Panc1 (cell line): ENCODE measurements around the gene ARHGEF38. TPM values are rescaled to one million over a fixed set of nuclear protein-coding genes. Genes with fewer than 3 reads are reported as not detected.

Experiments used
- ATAC-seq: fragments of 200-7000 bp; cut with Tn5 transposase; 2 replicates; pipeline ENCODE4 v1.9.1; 2020; ENCODE audit warnings: mild to moderate bottlenecking, moderate library complexity
- BruUV-seq: library from RNA; stranded (reverse); fragments of 400-500 nt; replicated peaks from 2 replicates; lab custom pipeline; 2021; lab: Mats Ljungman, UMichigan
- CTCF ChIA-PET: fragments of 300-600 bp; sonication (Branson Sonifier 250); formaldehyde crosslinking; loops from one replicate; lab custom pipeline; 2022; ENCODE audit warnings: antibody characterized with exemption; lab: Charles Lee
- POLR2A ChIA-PET: fragments of 300-600 bp; sonication (Branson Sonifier 250); formaldehyde crosslinking; loops from one replicate; lab custom pipeline; 2022; ENCODE audit warnings: antibody characterized with exemption; lab: Charles Lee
- DNase-seq: peaks from one replicate; pipeline ENCODE4 v3.0.0-alpha.2; 2010; ENCODE audit warnings: low read depth, low spot score
- H3K27ac ChIP-seq: 2 replicates; pipeline ENCODE4 v1.5.1; 2011; ENCODE audit warnings: mild to moderate bottlenecking, low read length, inconsistent platforms
- H3K27me3 ChIP-seq: fragments of 200-500 bp; sonication (Bioruptor generic); 2 replicates; pipeline ENCODE4 v1.6.0; 2014; ENCODE audit warnings: low read length, inconsistent platforms; ENCODE audit not compliant: control insufficient read depth, insufficient read depth
- H3K36me3 ChIP-seq: fragments of 200-500 bp; sonication (Bioruptor generic); 2 replicates; pipeline ENCODE4 v1.5.1; 2014; ENCODE audit warnings: inconsistent platforms, mild to moderate bottlenecking, low read length, moderate library complexity; ENCODE audit not compliant: control insufficient read depth, insufficient read depth
- H3K4me1 ChIP-seq: 2 replicates; pipeline ENCODE4 v1.5.1; 2011; ENCODE audit warnings: inconsistent platforms, mild to moderate bottlenecking, low read length, moderate library complexity; ENCODE audit not compliant: control insufficient read depth, insufficient read depth
- H3K4me3 ChIP-seq, 2 experiments: 2 replicates each; pipeline ENCODE4 v1.5.1; 2011 to 2012; ENCODE audit warnings: low read depth in 2 of 2, low read length in 2 of 2, mild to moderate bottlenecking in 2 of 2, inconsistent platforms in 1 of 2, moderate library complexity in 1 of 2
- H3K9me3 ChIP-seq: fragments of 200-500 bp; sonication (Bioruptor generic); 2 replicates; pipeline ENCODE4 v1.5.1; 2014; ENCODE audit warnings: low read depth, mild to moderate bottlenecking, inconsistent platforms, low read length, moderate library complexity; ENCODE audit not compliant: control insufficient read depth, insufficient read depth
- POLR2AphosphoS5 ChIP-seq: IDR thresholded peaks from 2 replicates; pipeline ENCODE4 v1.6.1; 2012; ENCODE audit warnings: mild to moderate bottlenecking, low read depth, low read length, moderate library complexity
- SIN3A ChIP-seq: IDR thresholded peaks from 2 replicates; pipeline ENCODE4 v1.6.1; 2012; ENCODE audit warnings: low read depth, mild to moderate bottlenecking, low read length, moderate library complexity, borderline replicate concordance; ENCODE audit not compliant: insufficient read depth
- TCF7L2 ChIP-seq: IDR thresholded peaks from 2 replicates; pipeline ENCODE4 v1.6.1; 2011; ENCODE audit warnings: mild to moderate bottlenecking, low read depth, low read length, inconsistent platforms
- in situ Hi-C: cut with HindIII; loops from 2 replicates; pipeline ENCODE4 v1.10.0; 2016; ENCODE audit warnings: low sequenced_read_pairs, low pct_unique_long_range_greater_than_20kb
- intact Hi-C: fragments of 100-400 bp; cut with micrococcal nuclease; formaldehyde crosslinking; loops from one replicate; pipeline ENCODE4 v1.10.0; 2022; ENCODE audit not compliant: unreplicated experiment
- total RNA-seq: library from RNA; stranded (reverse); gene quantifications from one replicate; pipeline ENCODE4 v1.2.1, GENCODE V29; 2021; ENCODE audit not compliant: unreplicated experiment
- TF ChIP-seq, protein P1 (sequence below): fragments of 450-650 bp; IDR thresholded peaks from 2 replicates; pipeline ENCODE4 v1.5.1; 2017; ENCODE audit warnings: mild to moderate bottlenecking
- TF ChIP-seq, protein P2 (sequence below), 2 experiments: IDR thresholded peaks; 2 replicates each; pipeline ENCODE4 v1.6.1; 2011 to 2012; ENCODE audit warnings: low read depth in 2 of 2, control low read depth in 1 of 2, low read length in 1 of 2, mild to moderate bottlenecking in 1 of 2, moderate library complexity in 1 of 2; ENCODE audit not compliant: insufficient read depth in 1 of 2

ARHGEF38 gene
- total RNA-seq, 1 experiment from 2014 or later = not detected

DNA sequence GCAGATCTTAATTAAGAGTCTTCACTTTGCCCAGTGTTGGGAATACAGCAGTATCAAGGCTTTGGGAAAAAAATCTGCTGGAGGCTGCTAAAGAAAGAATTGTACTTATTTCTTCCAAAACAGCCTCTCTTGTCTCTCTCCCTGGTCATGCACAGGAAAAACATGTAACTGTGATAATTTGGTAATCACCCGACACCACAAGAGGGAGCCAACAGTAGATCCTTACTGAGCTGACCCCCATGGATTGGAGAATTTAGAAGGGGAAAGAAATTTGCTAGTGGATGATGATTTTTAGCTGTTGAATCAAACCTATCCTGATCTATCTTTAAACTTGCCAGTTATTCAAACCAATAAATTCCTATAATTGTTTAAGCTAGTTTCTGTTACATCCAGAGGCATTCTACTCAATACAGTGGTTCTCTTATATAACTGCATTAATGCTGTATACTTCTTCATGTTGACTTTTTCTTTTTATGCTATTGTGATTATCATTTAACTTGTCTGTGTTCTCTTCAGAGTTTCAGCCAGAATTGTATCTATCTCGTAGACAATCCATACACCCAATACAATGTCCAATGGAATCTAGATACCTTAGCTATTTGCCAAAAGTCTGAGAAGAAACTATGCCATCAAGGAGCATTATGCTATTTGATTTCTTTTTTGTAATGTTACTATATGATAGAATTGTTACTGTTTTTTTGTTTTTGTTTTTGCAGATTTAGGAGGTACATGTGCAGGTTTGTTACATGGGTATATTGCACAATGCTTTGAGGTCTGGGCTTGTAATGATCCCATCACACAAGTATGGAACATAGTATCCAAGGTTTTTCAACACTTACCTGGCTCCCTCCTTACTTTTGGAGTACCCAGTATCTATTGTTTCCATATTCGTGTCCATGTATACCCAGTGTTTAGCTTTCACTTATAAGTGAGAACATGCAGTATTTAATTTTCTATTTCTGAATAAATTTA lies 31.3 kb upstream of the ARHGEF38 start:
- no TSS peak for BruUV-seq
- intact Hi-C loops = loop anchor here (5.0 kb wide), 1 partner anchor 196 kb away; no protein-coding TSS in a partner anchor
- no peaks in the 10 kb centered on the region for H3K4me1 ChIP-seq
- ATAC-seq = peak; percentile 66; the same call in 1 of the 2 replicates
- peak; percentile 27 for DNase-seq
- no peaks in the 10 kb centered on the region for H3K9me3 ChIP-seq
- no peak overlapping the region for H3K4me3 ChIP-seq
- in situ Hi-C loops = no loop called here
- CTCF ChIA-PET = interaction anchor here (1.0 kb wide), 1 partner anchor 146 kb away, joined by 3 read pairs; no protein-coding TSS in a partner anchor
- TF ChIP-seq POLR2AphosphoS5 = no peak
- TF ChIP-seq, protein P1, sequence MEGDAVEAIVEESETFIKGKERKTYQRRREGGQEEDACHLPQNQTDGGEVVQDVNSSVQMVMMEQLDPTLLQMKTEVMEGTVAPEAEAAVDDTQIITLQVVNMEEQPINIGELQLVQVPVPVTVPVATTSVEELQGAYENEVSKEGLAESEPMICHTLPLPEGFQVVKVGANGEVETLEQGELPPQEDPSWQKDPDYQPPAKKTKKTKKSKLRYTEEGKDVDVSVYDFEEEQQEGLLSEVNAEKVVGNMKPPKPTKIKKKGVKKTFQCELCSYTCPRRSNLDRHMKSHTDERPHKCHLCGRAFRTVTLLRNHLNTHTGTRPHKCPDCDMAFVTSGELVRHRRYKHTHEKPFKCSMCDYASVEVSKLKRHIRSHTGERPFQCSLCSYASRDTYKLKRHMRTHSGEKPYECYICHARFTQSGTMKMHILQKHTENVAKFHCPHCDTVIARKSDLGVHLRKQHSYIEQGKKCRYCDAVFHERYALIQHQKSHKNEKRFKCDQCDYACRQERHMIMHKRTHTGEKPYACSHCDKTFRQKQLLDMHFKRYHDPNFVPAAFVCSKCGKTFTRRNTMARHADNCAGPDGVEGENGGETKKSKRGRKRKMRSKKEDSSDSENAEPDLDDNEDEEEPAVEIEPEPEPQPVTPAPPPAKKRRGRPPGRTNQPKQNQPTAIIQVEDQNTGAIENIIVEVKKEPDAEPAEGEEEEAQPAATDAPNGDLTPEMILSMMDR = peak; percentile 63; the same call in 1 of the 2 replicates
- H3K27me3 ChIP-seq = no peaks in the 10 kb centered on the region
- H3K36me3 ChIP-seq = no peaks in the 10 kb centered on the region
- no peak overlapping the region for H3K27ac ChIP-seq
- POLR2A ChIA-PET = interaction anchor here (0.6 kb wide), 1 partner anchor 750 kb away, joined by 4 read pairs; no protein-coding TSS in a partner anchor

DNA sequence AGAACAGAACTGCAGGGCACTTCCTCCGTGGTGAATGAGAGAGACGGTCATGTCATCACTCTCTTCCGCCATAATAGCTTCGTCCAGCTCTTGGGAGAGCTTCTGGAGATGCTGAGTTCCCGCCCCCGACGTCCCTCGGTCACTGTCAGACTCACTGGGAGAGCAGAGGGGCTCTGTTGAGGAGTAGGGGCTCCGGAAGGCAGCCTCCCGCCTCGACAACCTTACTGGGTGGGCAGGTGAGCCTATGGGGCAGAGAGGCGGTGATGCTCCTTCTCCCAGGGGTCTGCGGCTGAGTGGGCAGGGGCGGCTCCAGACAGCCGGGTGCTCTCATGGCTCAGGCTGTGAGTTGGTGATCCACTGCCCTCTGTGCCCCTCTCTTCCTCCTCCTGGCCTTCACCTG lies 25.8 kb upstream of the ARHGEF38 start:
- Histone ChIP-seq H3K27ac (no peak overlapping the region), H3K4me1 (no peaks in the 10 kb centered on the region), H3K27me3 (no peaks in the 10 kb centered on the region), H3K4me3 (no peak overlapping the region), H3K36me3 (no peaks in the 10 kb centered on the region), H3K9me3 (no peaks in the 10 kb centered on the region)
- ChIA-PET CTCF (interaction anchor here (0.6 kb wide), 1 partner anchor 190 kb away, joined by 3 read pairs; no protein-coding TSS in a partner anchor), POLR2A (no interaction called here)
- TF ChIP-seq TCF7L2 (no peak), SIN3A (no peak), POLR2AphosphoS5 (no peak)
- TF ChIP-seq, protein P2, sequence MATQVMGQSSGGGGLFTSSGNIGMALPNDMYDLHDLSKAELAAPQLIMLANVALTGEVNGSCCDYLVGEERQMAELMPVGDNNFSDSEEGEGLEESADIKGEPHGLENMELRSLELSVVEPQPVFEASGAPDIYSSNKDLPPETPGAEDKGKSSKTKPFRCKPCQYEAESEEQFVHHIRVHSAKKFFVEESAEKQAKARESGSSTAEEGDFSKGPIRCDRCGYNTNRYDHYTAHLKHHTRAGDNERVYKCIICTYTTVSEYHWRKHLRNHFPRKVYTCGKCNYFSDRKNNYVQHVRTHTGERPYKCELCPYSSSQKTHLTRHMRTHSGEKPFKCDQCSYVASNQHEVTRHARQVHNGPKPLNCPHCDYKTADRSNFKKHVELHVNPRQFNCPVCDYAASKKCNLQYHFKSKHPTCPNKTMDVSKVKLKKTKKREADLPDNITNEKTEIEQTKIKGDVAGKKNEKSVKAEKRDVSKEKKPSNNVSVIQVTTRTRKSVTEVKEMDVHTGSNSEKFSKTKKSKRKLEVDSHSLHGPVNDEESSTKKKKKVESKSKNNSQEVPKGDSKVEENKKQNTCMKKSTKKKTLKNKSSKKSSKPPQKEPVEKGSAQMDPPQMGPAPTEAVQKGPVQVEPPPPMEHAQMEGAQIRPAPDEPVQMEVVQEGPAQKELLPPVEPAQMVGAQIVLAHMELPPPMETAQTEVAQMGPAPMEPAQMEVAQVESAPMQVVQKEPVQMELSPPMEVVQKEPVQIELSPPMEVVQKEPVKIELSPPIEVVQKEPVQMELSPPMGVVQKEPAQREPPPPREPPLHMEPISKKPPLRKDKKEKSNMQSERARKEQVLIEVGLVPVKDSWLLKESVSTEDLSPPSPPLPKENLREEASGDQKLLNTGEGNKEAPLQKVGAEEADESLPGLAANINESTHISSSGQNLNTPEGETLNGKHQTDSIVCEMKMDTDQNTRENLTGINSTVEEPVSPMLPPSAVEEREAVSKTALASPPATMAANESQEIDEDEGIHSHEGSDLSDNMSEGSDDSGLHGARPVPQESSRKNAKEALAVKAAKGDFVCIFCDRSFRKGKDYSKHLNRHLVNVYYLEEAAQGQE (IDR thresholded peaks at IDR 0.05; ENCODE audit: insufficient read depth in 1 of 2, low read depth in 2 of 2, low read length in 1 of 2) = no peak
- TF ChIP-seq, protein P1 = no peak
- DNase-seq (no peak), ATAC-seq (no peak)
- BruUV-seq = no TSS peak
- intact Hi-C loops (no loop called here), in situ Hi-C loops (no loop called here)
